ENCODE results near the gene VTI1A.
"Not testable (repeated sequence)": the region's sequence is repeated elsewhere in the genome, so short reads cannot be mapped to it uniquely, and the experiment has no call there.

Gene VTI1A

GRCh38 chr10:112532956-112533355, 85.9 kb downstream of the VTI1A start:
- no peaks in the 10 kb centered on the region for H3K4me1 ChIP-seq (ENCODE audit: control insufficient read depth, insufficient read depth, low read length, poor library complexity, severe bottlenecking)
- no peak overlapping the region for H3K27ac ChIP-seq (ENCODE audit: insufficient read depth, low read length, poor library complexity, severe bottlenecking)
- no peaks in the 10 kb centered on the region for H3K9me3 ChIP-seq (ENCODE audit: control insufficient read depth, low read length)
- no peak overlapping the region for H3K4me3 ChIP-seq (ENCODE audit: insufficient read depth, low read depth, low read length, poor library complexity, severe bottlenecking)
- no peaks in the 10 kb centered on the region for H3K36me3 ChIP-seq (ENCODE audit: control insufficient read depth, insufficient read depth, low read length)
- no peaks in the 10 kb centered on the region for H3K27me3 ChIP-seq (replicated peaks; ENCODE audit: control insufficient read depth, insufficient read depth, low read length, poor library complexity, severe bottlenecking)
- no peak for DNase-seq

GRCh38 chr10:112533916-112534315, 86.9 kb downstream of the VTI1A start:
- Histone ChIP-seq H3K36me3 (ENCODE audit: control insufficient read depth, insufficient read depth, low read length) (no peaks in the 10 kb centered on the region), H3K4me1 (ENCODE audit: control insufficient read depth, insufficient read depth, low read length, poor library complexity, severe bottlenecking) (no peaks in the 10 kb centered on the region), H3K9me3 (ENCODE audit: control insufficient read depth, low read length) (no peaks in the 10 kb centered on the region), H3K4me3 (ENCODE audit: insufficient read depth, low read depth, low read length, poor library complexity, severe bottlenecking) (no peak overlapping the region), H3K27ac (ENCODE audit: insufficient read depth, low read length, poor library complexity, severe bottlenecking) (no peak overlapping the region), H3K27me3 (replicated peaks; ENCODE audit: control insufficient read depth, insufficient read depth, low read length, poor library complexity, severe bottlenecking) (no peaks in the 10 kb centered on the region)
- no peak for DNase-seq

GRCh38 chr10:112535531-112535951, 88.5 kb downstream of the VTI1A start:
- Histone ChIP-seq H3K4me1 (ENCODE audit: control insufficient read depth, insufficient read depth, low read length, poor library complexity, severe bottlenecking) (no peaks in the 10 kb centered on the region), H3K9me3 (ENCODE audit: control insufficient read depth, low read length) (no peaks in the 10 kb centered on the region), H3K27me3 (replicated peaks; ENCODE audit: control insufficient read depth, insufficient read depth, low read length, poor library complexity, severe bottlenecking) (no peaks in the 10 kb centered on the region), H3K4me3 (ENCODE audit: insufficient read depth, low read depth, low read length, poor library complexity, severe bottlenecking) (no peak overlapping the region), H3K36me3 (ENCODE audit: control insufficient read depth, insufficient read depth, low read length) (peaks cover 4% of the 10 kb centered on the region), H3K27ac (ENCODE audit: insufficient read depth, low read length, poor library complexity, severe bottlenecking) (no peak overlapping the region)
- DNase-seq = no peak

DNA sequence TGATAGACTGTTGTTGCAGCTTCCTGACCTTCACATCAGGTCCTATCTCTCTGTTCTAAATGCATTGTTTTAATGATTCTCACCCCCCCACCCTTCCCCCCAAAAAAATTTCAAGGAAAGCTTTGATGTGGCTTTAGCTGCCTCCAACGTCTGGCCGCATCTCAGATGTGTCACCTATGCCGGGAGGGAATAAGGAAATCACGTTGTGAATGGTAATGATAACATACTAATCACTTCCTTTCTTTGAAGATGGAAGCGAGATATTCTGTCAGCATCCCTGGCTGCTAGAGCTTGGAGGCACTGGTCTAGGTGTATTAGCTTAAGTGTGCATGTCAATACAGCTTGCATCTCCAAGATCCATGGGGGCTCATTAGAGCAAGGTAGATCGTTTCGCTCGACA, 89.6 kb downstream of the VTI1A start:
- Histone ChIP-seq H3K4me1 (ENCODE audit: control insufficient read depth, insufficient read depth, low read length, poor library complexity, severe bottlenecking) (no peaks in the 10 kb centered on the region), H3K9me3 (ENCODE audit: control insufficient read depth, low read length) (no peaks in the 10 kb centered on the region)
- no peak for DNase-seq

GRCh38 chr10:112538168-112538567, 91.2 kb downstream of the VTI1A start:
- Histone ChIP-seq H3K4me3 (ENCODE audit: insufficient read depth, low read depth, low read length, poor library complexity, severe bottlenecking) (no peak overlapping the region), H3K27me3 (replicated peaks; ENCODE audit: control insufficient read depth, insufficient read depth, low read length, poor library complexity, severe bottlenecking) (no peaks in the 10 kb centered on the region), H3K27ac (ENCODE audit: insufficient read depth, low read length, poor library complexity, severe bottlenecking) (no peak overlapping the region), H3K36me3 (ENCODE audit: control insufficient read depth, insufficient read depth, low read length) (peaks cover 7% of the 10 kb centered on the region), H3K4me1 (ENCODE audit: control insufficient read depth, insufficient read depth, low read length, poor library complexity, severe bottlenecking) (no peaks in the 10 kb centered on the region), H3K9me3 (ENCODE audit: control insufficient read depth, low read length) (no peaks in the 10 kb centered on the region)
- no peak for DNase-seq

More for the DNA sequence above, 89.6 kb downstream of the VTI1A start:
- no peaks in the 10 kb centered on the region for H3K27me3 ChIP-seq (replicated peaks; ENCODE audit: control insufficient read depth, insufficient read depth, low read length, poor library complexity, severe bottlenecking)
- no peak overlapping the region for H3K27ac ChIP-seq (ENCODE audit: insufficient read depth, low read length, poor library complexity, severe bottlenecking)
- no peak overlapping the region for H3K4me3 ChIP-seq (ENCODE audit: insufficient read depth, low read depth, low read length, poor library complexity, severe bottlenecking)
- peaks cover 7% of the 10 kb centered on the region for H3K36me3 ChIP-seq (ENCODE audit: control insufficient read depth, insufficient read depth, low read length)

GRCh38 chr10:112539340-112539739, 92.3 kb downstream of the VTI1A start:
- H3K4me1 ChIP-seq (ENCODE audit: control insufficient read depth, insufficient read depth, low read length, poor library complexity, severe bottlenecking) = no peaks in the 10 kb centered on the region
- no peak for DNase-seq
- H3K4me3 ChIP-seq (ENCODE audit: insufficient read depth, low read depth, low read length, poor library complexity, severe bottlenecking) = no peak overlapping the region
- H3K27me3 ChIP-seq (replicated peaks; ENCODE audit: control insufficient read depth, insufficient read depth, low read length, poor library complexity, severe bottlenecking) = no peaks in the 10 kb centered on the region
- H3K9me3 ChIP-seq (ENCODE audit: control insufficient read depth, low read length) = no peaks in the 10 kb centered on the region
- no peak overlapping the region for H3K27ac ChIP-seq (ENCODE audit: insufficient read depth, low read length, poor library complexity, severe bottlenecking)
- peaks cover 7% of the 10 kb centered on the region for H3K36me3 ChIP-seq (ENCODE audit: control insufficient read depth, insufficient read depth, low read length)

DNA sequence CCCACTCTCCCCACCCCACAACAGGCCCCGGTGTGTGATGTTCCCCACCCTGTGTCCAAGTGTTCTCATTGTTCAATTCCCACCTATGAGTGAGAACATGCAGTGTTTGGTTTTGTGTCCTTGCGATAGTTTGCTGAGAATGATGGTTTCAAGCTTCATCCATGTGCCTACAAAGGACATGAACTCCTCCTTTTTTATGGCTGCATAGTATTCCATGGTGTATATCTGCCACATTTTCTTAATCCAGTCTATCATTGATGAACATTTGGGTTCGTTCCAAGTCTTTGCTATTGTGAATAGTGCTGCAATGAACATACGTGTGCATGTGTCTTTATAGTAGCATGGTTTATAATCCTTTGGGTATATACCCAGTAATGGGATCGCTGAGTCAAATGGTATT, 95.8 kb downstream of the VTI1A start:
- not testable (repeated sequence) for H3K9me3 ChIP-seq (ENCODE audit: control insufficient read depth, low read length); DNase-seq; H3K36me3 ChIP-seq (ENCODE audit: control insufficient read depth, insufficient read depth, low read length); H3K4me1 ChIP-seq (ENCODE audit: control insufficient read depth, insufficient read depth, low read length, poor library complexity, severe bottlenecking); H3K27ac ChIP-seq (ENCODE audit: insufficient read depth, low read length, poor library complexity, severe bottlenecking); H3K4me3 ChIP-seq (ENCODE audit: insufficient read depth, low read depth, low read length, poor library complexity, severe bottlenecking); H3K27me3 ChIP-seq (replicated peaks; ENCODE audit: control insufficient read depth, insufficient read depth, low read length, poor library complexity, severe bottlenecking)

GRCh38 chr10:112546474-112546873, 99.5 kb downstream of the VTI1A start:
- H3K4me1 ChIP-seq (ENCODE audit: control insufficient read depth, insufficient read depth, low read length, poor library complexity, severe bottlenecking) = no peaks in the 10 kb centered on the region
- DNase-seq = no peak
- no peaks in the 10 kb centered on the region for H3K9me3 ChIP-seq (ENCODE audit: control insufficient read depth, low read length)
- no peak overlapping the region for H3K4me3 ChIP-seq (ENCODE audit: insufficient read depth, low read depth, low read length, poor library complexity, severe bottlenecking)
- no peaks in the 10 kb centered on the region for H3K27me3 ChIP-seq (replicated peaks; ENCODE audit: control insufficient read depth, insufficient read depth, low read length, poor library complexity, severe bottlenecking)
- no peaks in the 10 kb centered on the region for H3K36me3 ChIP-seq (ENCODE audit: control insufficient read depth, insufficient read depth, low read length)
- H3K27ac ChIP-seq (ENCODE audit: insufficient read depth, low read length, poor library complexity, severe bottlenecking) = no peak overlapping the region

GRCh38 chr10:112548535-112549276, 101.7 kb downstream of the VTI1A start:
- no peaks in the 10 kb centered on the region for H3K9me3 ChIP-seq (ENCODE audit: control insufficient read depth, low read length)
- H3K4me3 ChIP-seq (ENCODE audit: insufficient read depth, low read depth, low read length, poor library complexity, severe bottlenecking) = no peak overlapping the region
- no peak overlapping the region for H3K27ac ChIP-seq (ENCODE audit: insufficient read depth, low read length, poor library complexity, severe bottlenecking)
- no peaks in the 10 kb centered on the region for H3K27me3 ChIP-seq (replicated peaks; ENCODE audit: control insufficient read depth, insufficient read depth, low read length, poor library complexity, severe bottlenecking)
- H3K4me1 ChIP-seq (ENCODE audit: control insufficient read depth, insufficient read depth, low read length, poor library complexity, severe bottlenecking) = no peaks in the 10 kb centered on the region
- H3K36me3 ChIP-seq (ENCODE audit: control insufficient read depth, insufficient read depth, low read length) = no peaks in the 10 kb centered on the region
- no peak for DNase-seq

DNA sequence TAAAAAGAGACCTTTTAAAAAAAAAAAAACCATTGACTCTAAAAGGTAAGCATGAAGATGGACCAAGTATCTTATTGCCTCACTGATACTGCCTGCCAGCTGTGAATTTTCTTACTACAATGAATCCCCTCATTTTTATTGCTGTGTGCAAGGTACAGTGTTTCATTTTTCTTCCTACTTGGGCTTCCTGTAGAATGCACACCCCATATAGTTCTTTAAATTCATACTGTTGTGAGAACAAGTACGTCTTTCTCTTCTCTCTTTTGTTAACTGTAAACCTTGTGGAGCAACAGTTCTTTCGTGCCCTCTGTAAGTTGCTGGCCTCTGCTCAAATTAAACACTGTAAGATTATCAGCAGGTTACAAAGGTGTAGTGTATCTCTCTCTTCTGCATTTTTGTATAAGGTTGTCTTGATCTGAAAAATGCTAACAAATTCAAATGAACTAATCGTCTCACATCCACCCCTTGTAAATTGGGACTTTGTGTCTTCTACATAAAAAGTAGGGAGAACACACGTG, 105.6 kb downstream of the VTI1A start:
- no peaks in the 10 kb centered on the region for H3K9me3 ChIP-seq (ENCODE audit: control insufficient read depth, low read length)
- no peak overlapping the region for H3K27ac ChIP-seq (ENCODE audit: insufficient read depth, low read length, poor library complexity, severe bottlenecking)
- no peaks in the 10 kb centered on the region for H3K36me3 ChIP-seq (ENCODE audit: control insufficient read depth, insufficient read depth, low read length)
- no peaks in the 10 kb centered on the region for H3K4me1 ChIP-seq (ENCODE audit: control insufficient read depth, insufficient read depth, low read length, poor library complexity, severe bottlenecking)
- no peaks in the 10 kb centered on the region for H3K27me3 ChIP-seq (replicated peaks; ENCODE audit: control insufficient read depth, insufficient read depth, low read length, poor library complexity, severe bottlenecking)
- H3K4me3 ChIP-seq (ENCODE audit: insufficient read depth, low read depth, low read length, poor library complexity, severe bottlenecking) = no peak overlapping the region
- DNase-seq = no peak

Data from effector memory CD4-positive, alpha-beta T cell (primary cell).